ENCODE results near the gene PTDSS2. TPM values are rescaled to one million over a fixed set of nuclear protein-coding genes. Genes with fewer than 3 reads are reported as not detected.
A peak's percentile ranks its signal among the peaks of the same experiment; 100 is the strongest.
"Not testable (repeated sequence)": the region's sequence is repeated elsewhere in the genome, so short reads cannot be mapped to it uniquely, and the experiment has no call there.

PTDSS2 gene
- total RNA-seq, 6 experiments from 2014 or later = 8.4 to 21.9 (median 11.4) TPM

- ATAC-seq (no peak), DNase-seq (no peak)
- no peaks in the 10 kb centered on the region for H3K4me1 ChIP-seq
- TF ChIP-seq CTCF (IDR thresholded peaks at IDR 0.05) (no peak), POLR2A (IDR thresholded peaks at IDR 0.05) (no peak)
- no peaks in the 10 kb centered on the region for H3K27me3 ChIP-seq
- 84% methylated on average over 4 of the region's 4 CpGs for WGBS (ENCODE audit: insufficient coverage, low coverage, low lambda C conversion rate, missing lambda C conversion rate)
- no peaks in the 10 kb centered on the region for H3K36me3 ChIP-seq
- no peak overlapping the region for H3K27ac ChIP-seq
- intact Hi-C loops (cut with DNase I) = no loop called here
- H3K4me3 ChIP-seq = no peak overlapping the region
- H3K9me3 ChIP-seq = no peaks in the 10 kb centered on the region
These were observed 25.8 kb upstream of the PTDSS2 start for GRCh38 chr11:424232-424631.

- intact Hi-C loops (cut with DNase I); H3K36me3 ChIP-seq; H3K27me3 ChIP-seq; H3K4me3 ChIP-seq; ATAC-seq; H3K27ac ChIP-seq; H3K4me1 ChIP-seq; H3K9me3 ChIP-seq: not testable (repeated sequence)
- DNase-seq = peak in 2 of 3 donors; percentile 11 to 15
- WGBS (ENCODE audit: insufficient coverage, low coverage, low lambda C conversion rate, missing lambda C conversion rate) = 35% methylated on average over 14 of the region's 45 CpGs
These were observed 25.3 kb upstream of the PTDSS2 start for GRCh38 chr11:424766-425165.

- H3K27ac ChIP-seq = no peak overlapping the region
- H3K4me3 ChIP-seq = no peak overlapping the region
- H3K9me3 ChIP-seq = no peaks in the 10 kb centered on the region
- no peaks in the 10 kb centered on the region for H3K27me3 ChIP-seq
- TF ChIP-seq CTCF (IDR thresholded peaks at IDR 0.05) (no peak), POLR2A (IDR thresholded peaks at IDR 0.05) (no peak)
- intact Hi-C loops (cut with DNase I) = no loop called here
- DNase-seq (no peak), ATAC-seq (no peak)
- H3K36me3 ChIP-seq = no peaks in the 10 kb centered on the region
- no peaks in the 10 kb centered on the region for H3K4me1 ChIP-seq
- WGBS (ENCODE audit: insufficient coverage, low coverage, low lambda C conversion rate, missing lambda C conversion rate) = 58% methylated on average over 4 of the region's 4 CpGs
These were observed 24.8 kb upstream of the PTDSS2 start for GRCh38 chr11:425301-425700.

- DNase-seq (peak in 1 of 3 donors; percentile 31), ATAC-seq (peak in 1 of 4 donors; percentile 11)
- no peak for TF ChIP-seq POLR2A (IDR thresholded peaks at IDR 0.05)
- TF ChIP-seq CTCF (IDR thresholded peaks at IDR 0.05) = no peak
- H3K9me3 ChIP-seq = no peaks in the 10 kb centered on the region
- intact Hi-C loops (cut with DNase I) = no loop called here
- 82% methylated on average over 5 of the region's 8 CpGs for WGBS (ENCODE audit: insufficient coverage, low coverage, low lambda C conversion rate, missing lambda C conversion rate)
- H3K36me3 ChIP-seq = no peaks in the 10 kb centered on the region
- no peaks in the 10 kb centered on the region for H3K4me1 ChIP-seq
- no peak overlapping the region for H3K27ac ChIP-seq
- no peak overlapping the region for H3K4me3 ChIP-seq
- no peaks in the 10 kb centered on the region for H3K27me3 ChIP-seq
These were observed 23.2 kb upstream of the PTDSS2 start for GRCh38 chr11:426851-427250.

- DNase-seq (peak in 2 of 3 donors; percentile 18 to 46), ATAC-seq (no peak)
- Histone ChIP-seq H3K27me3 (no peaks in the 10 kb centered on the region), H3K36me3 (no peaks in the 10 kb centered on the region), H3K27ac (no peak overlapping the region), H3K4me1 (no peaks in the 10 kb centered on the region), H3K4me3 (no peak overlapping the region), H3K9me3 (no peaks in the 10 kb centered on the region)
- no peak for TF ChIP-seq CTCF (IDR thresholded peaks at IDR 0.05)
- intact Hi-C loops (cut with DNase I) = no loop called here
- WGBS (ENCODE audit: insufficient coverage, low coverage, low lambda C conversion rate, missing lambda C conversion rate) = 60% methylated on average over 2 of the region's 24 CpGs
These were observed 21.8 kb upstream of the PTDSS2 start for GRCh38 chr11:428295-428694.

Data from right lobe of liver (tissue), 6 donors.